H9 (cell line): ENCODE data around the gene MYO18B. TPM values are rescaled to one million over a fixed set of nuclear protein-coding genes. Genes with fewer than 3 reads are reported as not detected.

Experiments
- DNase-seq: peaks from one replicate; pipeline ENCODE4 v3.0.0-alpha.2; 2017
- H2AFZ ChIP-seq: one replicate; pipeline ENCODE4 v1.6.1; 2013; ENCODE audit warnings: mild to moderate bottlenecking, low read length, control low read depth, moderate library complexity
- H2AK5ac ChIP-seq: 2 replicates; pipeline ENCODE4 v1.6.1; 2013; ENCODE audit warnings: low read length, control low read depth, mixed read lengths; ENCODE audit not compliant: insufficient read length
- H2BK120ac ChIP-seq: one replicate; pipeline ENCODE4 v1.6.1; 2013; ENCODE audit warnings: low read depth, mild to moderate bottlenecking, low read length, control low read depth, inconsistent platforms; ENCODE audit not compliant: poor library complexity, severe bottlenecking
- H2BK12ac ChIP-seq: 2 replicates; pipeline ENCODE4 v1.6.1; 2013; ENCODE audit warnings: low read length, control low read depth, mixed read lengths, low read depth; ENCODE audit not compliant: insufficient read length
- H2BK15ac ChIP-seq: 2 replicates; pipeline ENCODE4 v1.6.1; 2013; ENCODE audit warnings: low read depth, low read length, control low read depth
- H2BK20ac ChIP-seq: one replicate; pipeline ENCODE4 v1.6.1; 2013; ENCODE audit warnings: low read depth, mild to moderate bottlenecking, low read length, control low read depth, inconsistent platforms; ENCODE audit not compliant: poor library complexity, severe bottlenecking
- H2BK5ac ChIP-seq: 2 replicates; pipeline ENCODE4 v1.6.1; 2013; ENCODE audit warnings: low read length, control low read depth, mixed read lengths; ENCODE audit not compliant: insufficient read length
- H3K14ac ChIP-seq: 2 replicates; pipeline ENCODE4 v1.6.1; 2013; ENCODE audit warnings: low read length, control low read depth; ENCODE audit not compliant: insufficient read depth
- H3K18ac ChIP-seq: 2 replicates; pipeline ENCODE4 v1.6.1; 2013; ENCODE audit warnings: low read depth, mild to moderate bottlenecking, mixed read lengths, low read length, control low read depth; ENCODE audit not compliant: insufficient read length
- H3K23ac ChIP-seq: 2 replicates; pipeline ENCODE4 v1.6.1; 2013; ENCODE audit warnings: low read length, control low read depth, mixed read lengths, low read depth; ENCODE audit not compliant: insufficient read length
- H3K23me2 ChIP-seq: 2 replicates; pipeline ENCODE4 v1.6.1; 2013; ENCODE audit warnings: low read depth, mild to moderate bottlenecking, mixed read lengths, low read length, control low read depth; ENCODE audit not compliant: insufficient read length, poor library complexity, severe bottlenecking
- H3K27ac ChIP-seq: 2 replicates; pipeline ENCODE4 v1.5.1; 2013; ENCODE audit warnings: low read length, control low read depth, mixed read lengths, low read depth; ENCODE audit not compliant: insufficient read length
- H3K27me3 ChIP-seq: 2 replicates; pipeline ENCODE4 v1.6.1; 2013; ENCODE audit warnings: low read length, control low read depth, inconsistent platforms; ENCODE audit not compliant: insufficient read depth
- H3K4ac ChIP-seq: 2 replicates; pipeline ENCODE4 v1.6.1; 2013; ENCODE audit warnings: low read depth, mild to moderate bottlenecking, control low read depth, inconsistent platforms, low read length, moderate library complexity
- H3K4me1 ChIP-seq: 2 replicates; pipeline ENCODE4 v1.6.1; 2013; ENCODE audit warnings: low read length, control low read depth, inconsistent platforms; ENCODE audit not compliant: insufficient read depth
- H3K4me2 ChIP-seq: 2 replicates; pipeline ENCODE4 v1.6.1; 2013; ENCODE audit warnings: low read length, control low read depth, mixed read lengths; ENCODE audit not compliant: insufficient read length, insufficient read depth
- H3K56ac ChIP-seq: 2 replicates; pipeline ENCODE4 v1.6.1; 2013; ENCODE audit warnings: low read depth, mild to moderate bottlenecking, mixed read lengths, low read length, control low read depth; ENCODE audit not compliant: insufficient read length
- H3K79me1 ChIP-seq: 2 replicates; pipeline ENCODE4 v1.6.1; 2013; ENCODE audit warnings: low read depth, mild to moderate bottlenecking, moderate library complexity, low read length, control low read depth, inconsistent platforms; ENCODE audit not compliant: insufficient read depth, poor library complexity, severe bottlenecking
- H3K79me2 ChIP-seq: 2 replicates; pipeline ENCODE4 v1.6.1; 2013; ENCODE audit warnings: low read length, control low read depth, inconsistent platforms; ENCODE audit not compliant: insufficient read depth
- H3K9ac ChIP-seq: 2 replicates; pipeline ENCODE4 v1.6.1; 2013; ENCODE audit warnings: low read length, control low read depth, mixed read lengths; ENCODE audit not compliant: insufficient read length; ENCODE audit errors: extremely low read depth
- H3K9me3 ChIP-seq: one replicate; pipeline ENCODE4 v1.6.1; 2013; ENCODE audit warnings: low read depth, low read length, inconsistent platforms; ENCODE audit not compliant: control insufficient read depth
- H3T11ph ChIP-seq: one replicate; pipeline ENCODE4 v1.6.1; 2013; ENCODE audit warnings: mild to moderate bottlenecking, low read length, control low read depth, inconsistent platforms
- H4K20me1 ChIP-seq: one replicate; pipeline ENCODE4 v1.6.1; 2013; ENCODE audit not compliant: control insufficient read depth, insufficient read length, insufficient read depth
- H4K5ac ChIP-seq: 2 replicates; pipeline ENCODE4 v1.6.1; 2013; ENCODE audit warnings: low read depth, mild to moderate bottlenecking, mixed read lengths, low read length, control low read depth; ENCODE audit not compliant: insufficient read length
- H4K8ac ChIP-seq: replicated peaks from 2 replicates; pipeline ENCODE4 v1.6.1; 2013; ENCODE audit warnings: low read length, control low read depth, mixed read lengths, low read depth; ENCODE audit not compliant: insufficient read length
- H4K91ac ChIP-seq: 2 replicates; pipeline ENCODE4 v1.6.1; 2013; ENCODE audit warnings: low read depth, mild to moderate bottlenecking, moderate library complexity, mixed read lengths, low read length, control low read depth; ENCODE audit not compliant: insufficient read length
- H3K27ac Mint-ChIP-seq, 3 experiments: 2 replicates in 2 of 3; 3 replicates in 1 of 3; pipeline ENCODE4 v1.8.0; 2020 to 2021; ENCODE audit warnings: mixed read lengths in 3 of 3, mild to moderate bottlenecking in 1 of 3, moderate library complexity in 1 of 3
- H3K27me3 Mint-ChIP-seq: 2 replicates; pipeline ENCODE4 v1.8.0; 2021; ENCODE audit warnings: low read depth, mild to moderate bottlenecking, moderate library complexity, mixed read lengths
- H3K36me3 Mint-ChIP-seq, 3 experiments: 2 replicates in 2 of 3; 3 replicates in 1 of 3; pipeline ENCODE4 v1.8.0; 2020 to 2021; ENCODE audit warnings: low read depth in 3 of 3, mixed read lengths in 3 of 3; ENCODE audit not compliant: insufficient read depth in 1 of 3
- H3K4me1 Mint-ChIP-seq, 2 experiments: 2 replicates each; pipeline ENCODE4 v1.8.0; 2020; ENCODE audit warnings: mixed read lengths in 2 of 2
- H3K4me3 Mint-ChIP-seq, 2 experiments: 2 replicates in 1 of 2; 3 replicates in 1 of 2; pipeline ENCODE4 v1.8.0; 2020 to 2021; ENCODE audit warnings: mild to moderate bottlenecking in 2 of 2, mixed read lengths in 2 of 2, moderate library complexity in 1 of 2
- H3K9me3 Mint-ChIP-seq, 2 experiments: 2 replicates in 1 of 2; 3 replicates in 1 of 2; pipeline ENCODE4 v1.8.0; 2020; ENCODE audit warnings: mild to moderate bottlenecking in 2 of 2, mixed read lengths in 2 of 2, moderate library complexity in 1 of 2
- WGBS: extraction: QIAGEN DNeasy Blood & Tissue Kit; methylation state at CpG from one replicate; pipeline ENCODE4 v1.1.7; 2013; ENCODE audit warnings: missing lambda C conversion rate, low lambda C conversion rate, mixed read lengths; ENCODE audit not compliant: insufficient read length; ENCODE audit errors: extremely low coverage; 5-methylcytosine and 5-hydroxymethylcytosine counted together
- total RNA-seq: library from RNA; stranded (reverse); gene quantifications from 2 replicates; pipeline ENCODE4 v1.2.1, GENCODE V29; 2021
- TF ChIP-seq, protein P1 (sequence below): fragments of 200-600 bp; sonication (generic); conservative IDR thresholded peaks from 3 replicates; pipeline ENCODE4 v1.8.0; 2021; ENCODE audit warnings: antibody characterized with exemption, mild to moderate bottlenecking

MYO18B gene
- total RNA-seq, 1 experiment from 2014 or later: 0.46 TPM

GRCh38 chr22:25777870-25778269, 35.9 kb downstream of the MYO18B start:
- H2AK5ac ChIP-seq: no peak overlapping the region
- no peaks in the 10 kb centered on the region for H3K9me3 Mint-ChIP-seq
- H3K79me1 ChIP-seq: no peaks in the 10 kb centered on the region
- no peaks in the 10 kb centered on the region for H3K4me1 ChIP-seq
- no peak overlapping the region for H3K4ac ChIP-seq
- H3K23me2 ChIP-seq: no peaks in the 10 kb centered on the region
- no peaks in the 10 kb centered on the region for H3K9me3 ChIP-seq
- no peak overlapping the region for H3K56ac ChIP-seq
- no peak overlapping the region for H2BK20ac ChIP-seq
- DNase-seq: no peak
- no peak overlapping the region for H2BK5ac ChIP-seq
- no peak overlapping the region for H2AFZ ChIP-seq
- H2BK120ac ChIP-seq: no peak overlapping the region
- H3K4me1 Mint-ChIP-seq: peaks cover 5% of the 10 kb centered on the region in 2 experiments
- H2BK12ac ChIP-seq: no peak overlapping the region
- no peak overlapping the region for H3K14ac ChIP-seq
- no peak overlapping the region for H3K4me3 Mint-ChIP-seq
- H3K4me2 ChIP-seq: no peak overlapping the region
- no peak overlapping the region for H3K27ac Mint-ChIP-seq
- no peaks in the 10 kb centered on the region for H3K27me3 ChIP-seq
- H3K23ac ChIP-seq: no peak overlapping the region
- H3T11ph ChIP-seq: no peak overlapping the region
- H3K36me3 Mint-ChIP-seq: no peaks in the 10 kb centered on the region
- H3K18ac ChIP-seq: no peak overlapping the region
- no peaks in the 10 kb centered on the region for H3K79me2 ChIP-seq
- no peak overlapping the region for H3K9ac ChIP-seq
- no CpG with 5 or more reads among the region's 8 CpGs for WGBS
- H4K91ac ChIP-seq: no peak overlapping the region
- no peak overlapping the region for H2BK15ac ChIP-seq
- H4K8ac ChIP-seq: no peak overlapping the region
- no peaks in the 10 kb centered on the region for H4K20me1 ChIP-seq
- no peak overlapping the region for H3K27ac ChIP-seq
- peaks cover 2% of the 10 kb centered on the region for H3K27me3 Mint-ChIP-seq
- TF ChIP-seq, protein P1, sequence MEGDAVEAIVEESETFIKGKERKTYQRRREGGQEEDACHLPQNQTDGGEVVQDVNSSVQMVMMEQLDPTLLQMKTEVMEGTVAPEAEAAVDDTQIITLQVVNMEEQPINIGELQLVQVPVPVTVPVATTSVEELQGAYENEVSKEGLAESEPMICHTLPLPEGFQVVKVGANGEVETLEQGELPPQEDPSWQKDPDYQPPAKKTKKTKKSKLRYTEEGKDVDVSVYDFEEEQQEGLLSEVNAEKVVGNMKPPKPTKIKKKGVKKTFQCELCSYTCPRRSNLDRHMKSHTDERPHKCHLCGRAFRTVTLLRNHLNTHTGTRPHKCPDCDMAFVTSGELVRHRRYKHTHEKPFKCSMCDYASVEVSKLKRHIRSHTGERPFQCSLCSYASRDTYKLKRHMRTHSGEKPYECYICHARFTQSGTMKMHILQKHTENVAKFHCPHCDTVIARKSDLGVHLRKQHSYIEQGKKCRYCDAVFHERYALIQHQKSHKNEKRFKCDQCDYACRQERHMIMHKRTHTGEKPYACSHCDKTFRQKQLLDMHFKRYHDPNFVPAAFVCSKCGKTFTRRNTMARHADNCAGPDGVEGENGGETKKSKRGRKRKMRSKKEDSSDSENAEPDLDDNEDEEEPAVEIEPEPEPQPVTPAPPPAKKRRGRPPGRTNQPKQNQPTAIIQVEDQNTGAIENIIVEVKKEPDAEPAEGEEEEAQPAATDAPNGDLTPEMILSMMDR: peak; percentile 37; the same call in 2 of the 3 replicates
- no peak overlapping the region for H4K5ac ChIP-seq
